HG03060 (cell line): ENCODE results near the gene INPP4A.

ENCODE experiments used
- ATAC-seq: cut with Tn5 transposase; IDR thresholded peaks from one replicate; pipeline ENCODE4 v1.9.1; 2021; ENCODE audit warnings: low read depth, moderate number of reproducible peaks; ENCODE audit not compliant: unreplicated experiment

Gene INPP4A

GRCh38 chr2:98533547-98533946 lies 88.9 kb downstream of the INPP4A start:
- no peak for ATAC-seq

- ATAC-seq, result no peak
These were observed 90.1 kb downstream of the INPP4A start for GRCh38 chr2:98534761-98535160.

DNA sequence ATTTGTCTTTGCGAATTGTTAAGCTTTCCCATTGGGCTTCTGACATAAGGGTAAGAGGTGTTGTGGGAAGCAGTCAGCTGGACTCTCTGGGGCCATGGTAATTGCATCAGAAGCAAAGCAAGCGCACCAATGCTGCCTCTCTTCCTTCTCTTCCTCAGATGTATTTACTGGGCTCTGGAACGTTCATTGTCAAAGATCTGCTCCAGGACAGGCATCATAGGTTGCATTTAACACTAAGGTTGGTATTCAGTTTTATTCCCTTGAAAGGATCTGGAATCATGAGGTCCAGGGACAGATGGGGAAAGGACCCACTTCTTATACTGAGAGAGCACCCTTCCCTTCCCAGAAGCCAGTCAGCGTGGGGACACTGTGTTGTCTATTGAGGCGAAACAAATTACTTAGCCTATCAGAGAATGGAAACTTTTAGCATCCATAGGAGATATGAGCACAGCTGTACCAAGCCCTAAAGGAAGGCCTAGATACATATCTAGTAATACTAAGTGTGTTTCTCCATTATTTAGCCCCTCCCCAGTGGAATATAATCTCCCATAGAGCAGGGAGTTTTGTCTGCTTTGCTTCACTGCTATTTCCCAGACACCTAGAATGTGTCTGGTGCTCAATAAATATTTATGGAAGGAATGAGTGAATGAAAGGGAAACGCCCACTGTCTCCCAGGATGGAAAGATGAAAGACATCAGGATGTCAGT lies 91.5 kb downstream of the INPP4A start:
- ATAC-seq, result no peak

- ATAC-seq, result no peak
These were observed 92.9 kb downstream of the INPP4A start for GRCh38 chr2:98537390-98538126.

GRCh38 chr2:98538280-98539041 lies 93.8 kb downstream of the INPP4A start:
- no peak for ATAC-seq

DNA sequence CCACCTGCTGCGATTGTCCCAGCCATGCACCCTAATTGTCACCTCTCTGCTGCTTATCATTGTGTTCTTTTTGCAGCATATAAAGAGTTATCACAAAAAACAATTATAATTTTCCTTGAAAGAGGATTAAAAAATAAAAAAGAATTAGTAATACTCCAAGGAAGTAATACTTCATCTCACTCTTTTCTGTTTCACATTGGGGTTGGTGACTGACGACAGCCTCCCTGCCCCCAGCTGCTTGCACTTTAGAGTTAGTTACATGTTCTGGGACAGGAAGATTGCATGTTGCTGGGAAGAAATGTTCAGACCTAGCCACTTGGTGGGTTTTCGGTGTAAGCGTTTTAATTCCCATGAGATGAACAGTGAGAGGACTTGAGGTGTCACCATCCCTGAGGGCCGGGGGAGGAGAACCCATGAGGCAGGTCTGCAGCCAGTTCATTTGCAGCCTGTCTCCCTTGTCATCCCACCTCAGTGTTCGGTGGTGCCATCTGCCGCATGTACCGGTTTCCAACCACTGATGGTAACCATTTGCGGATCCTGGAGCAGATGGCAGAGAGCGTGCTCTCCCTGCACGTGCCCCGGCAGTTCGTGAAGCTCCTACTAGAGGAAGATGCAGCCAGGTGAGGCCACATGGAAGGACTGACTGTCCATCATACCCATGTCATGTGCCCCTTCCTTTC lies 94.5 kb downstream of the INPP4A start:
- ATAC-seq, result no peak

DNA sequence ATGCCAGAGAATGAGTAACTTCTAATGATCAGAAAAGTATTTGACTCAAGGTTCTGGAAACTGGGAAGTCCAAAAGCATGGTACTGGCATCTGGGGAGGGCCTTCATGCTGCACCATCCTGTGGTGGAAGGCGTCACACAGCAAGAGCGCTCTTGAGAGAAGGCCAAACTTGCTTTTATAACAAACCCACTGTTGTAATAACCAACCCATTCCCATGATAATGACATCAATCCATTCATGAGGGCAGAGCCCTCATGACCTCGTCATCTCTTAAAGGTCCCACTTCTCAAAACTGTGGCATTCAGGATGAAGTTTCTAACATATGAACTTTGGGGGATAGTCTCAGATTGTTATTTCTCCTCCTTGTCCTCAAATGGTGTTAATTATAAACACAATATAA lies 95.9 kb downstream of the INPP4A start:
- no peak for ATAC-seq

- ATAC-seq, result no peak
These were observed 96.8 kb downstream of the INPP4A start for GRCh38 chr2:98541489-98541888.

DNA sequence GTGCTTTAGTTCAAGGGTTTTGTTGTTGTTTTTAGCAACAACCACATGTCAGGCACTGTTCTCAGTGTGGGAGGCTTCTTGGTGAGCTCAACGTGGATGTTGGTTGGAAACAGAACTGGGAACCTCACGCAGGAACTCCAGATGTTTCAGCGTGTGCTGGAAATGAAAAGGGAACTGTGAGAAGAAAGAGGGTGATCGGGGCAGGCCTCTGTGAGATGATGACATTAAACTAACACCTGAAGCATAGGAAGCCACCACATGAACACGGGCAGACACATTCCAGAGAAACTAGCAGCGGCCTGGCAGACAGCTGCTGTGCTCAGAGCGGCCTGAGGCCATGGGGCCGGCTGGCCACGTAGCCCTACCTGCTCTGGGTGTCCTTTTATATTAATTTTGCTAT lies 97.2 kb downstream of the INPP4A start:
- no peak for ATAC-seq

DNA sequence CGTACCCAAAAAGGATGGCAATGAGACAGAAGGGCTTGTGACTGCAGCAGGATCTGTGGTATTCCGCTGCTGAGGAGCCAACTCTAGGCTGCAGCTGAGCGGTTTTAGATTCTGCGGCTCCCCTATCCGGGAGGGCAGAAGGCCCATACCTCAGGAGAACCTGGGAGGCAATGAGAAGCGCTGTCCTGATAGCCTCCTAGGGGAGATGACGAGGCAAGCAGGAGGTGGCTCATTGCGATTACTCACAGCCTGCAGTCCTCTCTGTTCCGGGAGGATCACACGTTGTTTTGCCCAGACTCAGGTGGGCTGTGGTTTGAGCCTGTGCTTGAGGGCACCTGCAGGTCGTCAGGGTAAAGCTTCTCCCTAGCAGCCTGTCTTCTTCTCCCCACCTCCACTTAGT lies 98.6 kb downstream of the INPP4A start:
- no peak for ATAC-seq

DNA sequence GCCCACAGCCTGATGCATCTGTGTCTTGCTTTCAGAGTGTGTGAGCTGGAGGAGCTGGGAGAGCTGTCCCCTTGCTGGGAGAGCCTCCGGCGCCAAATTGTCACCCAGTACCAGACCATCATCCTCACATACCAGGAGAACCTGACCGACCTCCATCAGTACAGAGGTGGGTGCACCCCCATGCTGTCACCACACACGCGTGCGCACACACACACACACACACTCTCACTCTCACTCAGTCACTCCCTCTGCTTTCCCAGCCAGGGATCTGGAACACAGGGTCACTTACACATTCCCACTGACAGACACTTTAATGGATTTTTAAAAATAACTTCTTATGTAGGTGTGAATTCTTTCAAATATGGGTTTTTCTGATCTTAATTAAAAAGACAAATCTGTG lies 99.2 kb downstream of the INPP4A start:
- no peak for ATAC-seq

DNA sequence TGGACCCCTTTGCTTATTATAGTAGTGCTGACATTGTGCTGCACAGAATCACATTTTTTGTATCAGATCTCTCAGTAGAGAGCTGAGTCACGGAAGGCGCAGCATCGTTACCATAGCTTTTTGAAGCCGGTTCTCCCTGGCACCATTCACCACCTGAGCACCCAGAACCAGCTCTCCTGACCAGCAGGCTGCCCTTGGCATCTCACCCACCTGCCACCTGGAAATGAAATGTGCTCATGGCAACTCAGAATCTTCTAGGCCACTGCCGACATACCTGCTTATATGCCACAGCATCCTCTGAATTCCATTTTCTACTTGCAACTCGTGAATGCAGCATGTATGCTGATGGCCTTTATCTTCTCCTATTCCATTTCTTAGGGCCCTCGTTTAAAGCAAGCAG lies 100.9 kb downstream of the INPP4A start:
- ATAC-seq, result no peak

- ATAC-seq, result no peak
These were observed 101.5 kb downstream of the INPP4A start for GRCh38 chr2:98546186-98546585.

DNA sequence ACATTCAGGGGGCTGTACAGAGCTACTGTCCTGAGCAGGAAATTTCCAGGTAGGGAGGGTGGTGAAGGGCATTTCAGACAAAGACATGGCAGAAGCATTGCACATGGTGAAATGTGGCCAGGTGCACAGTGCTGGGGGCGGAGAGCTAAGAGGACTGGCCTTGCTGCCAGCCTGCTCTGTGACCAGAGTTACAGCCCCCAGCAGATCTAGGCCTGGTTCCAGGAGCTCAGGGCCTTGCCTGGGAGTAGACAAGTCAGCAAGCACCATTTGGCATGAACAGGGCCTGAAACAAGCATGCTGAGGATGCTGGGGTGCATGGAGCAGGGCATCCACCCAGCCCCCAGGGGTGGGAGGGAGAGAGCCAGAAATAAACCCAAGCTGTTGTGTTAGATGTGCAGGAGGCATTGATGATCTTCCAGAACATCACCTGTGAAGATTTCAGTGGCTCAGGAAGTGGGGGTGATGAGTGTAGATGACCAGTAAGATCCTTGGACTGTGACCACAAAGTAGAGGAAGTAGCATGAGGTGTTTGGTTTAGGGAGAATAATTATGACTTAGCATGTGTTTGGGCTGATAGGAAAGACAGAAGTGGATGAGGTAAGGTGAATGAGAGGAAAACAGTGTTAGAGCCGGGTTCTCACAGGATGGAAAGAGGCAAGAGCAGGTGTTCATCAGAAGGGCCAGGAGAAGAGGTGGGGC lies 102.6 kb downstream of the INPP4A start:
- ATAC-seq, result no peak

DNA sequence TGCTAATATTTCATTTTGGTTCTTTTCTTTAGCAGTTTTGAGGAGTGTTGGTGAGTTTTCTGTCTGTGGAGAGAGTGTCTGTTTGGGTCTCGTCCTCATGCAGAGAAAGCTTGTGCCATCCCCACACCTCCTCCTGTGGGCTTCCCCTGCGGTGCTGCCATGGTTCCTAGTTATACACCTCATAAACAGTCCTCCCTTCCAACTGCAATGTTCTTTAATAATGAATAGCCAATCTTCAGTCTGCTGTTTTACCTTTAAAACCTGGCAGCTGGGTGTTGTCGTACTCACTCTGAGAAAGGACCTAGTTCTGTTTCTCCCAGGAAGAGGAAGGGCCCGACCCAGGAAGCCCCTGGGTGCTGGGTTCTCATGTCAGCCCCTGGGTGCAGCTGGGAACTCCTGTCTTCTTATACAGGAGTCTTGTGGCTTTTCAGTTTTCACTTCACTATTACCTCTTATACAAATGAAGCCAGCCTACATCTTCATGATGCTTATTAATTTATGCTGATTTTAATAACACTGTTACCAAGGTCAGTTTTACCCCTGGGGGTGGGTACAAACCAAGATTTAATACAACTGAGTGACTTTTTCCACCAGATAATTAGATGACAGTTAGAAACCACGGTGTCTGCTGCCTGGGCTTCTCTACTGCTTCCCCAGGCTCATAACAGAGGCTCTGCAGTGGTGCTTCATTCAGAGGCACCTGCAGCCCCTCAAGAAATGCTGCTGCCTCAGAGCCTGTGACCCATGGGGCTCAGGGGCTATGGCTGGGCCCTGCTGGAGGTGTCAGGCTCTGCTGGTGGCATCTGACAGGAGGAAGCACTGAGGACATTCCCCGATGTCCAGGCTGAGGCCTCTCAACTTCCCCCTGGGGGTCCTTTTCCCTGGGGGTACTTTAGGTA lies 104.5 kb downstream of the INPP4A start:
- no peak for ATAC-seq

DNA sequence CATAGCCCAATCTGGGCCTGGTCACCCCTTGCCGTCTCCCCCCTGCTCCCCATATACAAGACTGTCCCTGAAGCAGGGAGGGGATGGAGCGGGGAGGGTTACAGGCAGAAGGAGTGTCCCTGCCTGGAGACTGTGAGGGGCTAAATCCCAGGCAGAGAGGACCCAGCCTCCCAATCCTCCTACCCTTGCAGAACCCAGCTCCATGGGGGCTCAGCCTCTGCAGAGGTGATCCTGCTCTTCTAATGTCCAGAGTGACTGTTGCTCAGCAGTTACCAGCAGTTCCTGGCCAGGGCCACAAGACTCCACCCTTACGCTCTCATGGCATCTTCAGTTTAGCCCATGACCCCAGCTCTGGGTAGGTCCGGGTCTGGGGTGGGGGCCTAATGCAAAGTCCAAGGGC lies 105.5 kb downstream of the INPP4A start:
- no peak for ATAC-seq

DNA sequence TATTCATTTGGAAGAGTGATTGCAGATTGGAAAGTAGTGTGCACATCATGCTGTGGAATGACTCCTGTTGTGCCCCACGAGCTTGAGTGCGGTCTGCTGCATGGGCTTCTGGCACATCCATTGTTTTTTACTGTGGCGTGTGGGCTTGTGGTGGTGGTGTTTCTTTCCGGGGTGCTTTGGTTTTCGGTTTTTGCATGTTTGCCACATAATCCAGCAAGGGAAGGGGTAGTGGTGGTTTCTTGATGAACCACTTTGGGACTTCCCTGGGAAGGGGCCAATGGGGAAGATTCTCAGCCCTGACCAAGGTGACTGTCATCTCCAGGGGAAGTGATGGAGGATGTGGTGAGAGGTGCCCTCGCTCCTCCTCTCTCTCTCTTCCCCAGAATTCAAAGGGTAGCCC lies 106.7 kb downstream of the INPP4A start:
- ATAC-seq, result no peak

- no peak for ATAC-seq
These were observed 108.0 kb downstream of the INPP4A start for GRCh38 chr2:98552499-98553179.
